H9 (cell line): ENCODE results near the gene RINL. TPM values are rescaled to one million over a fixed set of nuclear protein-coding genes. Genes with fewer than 3 reads are reported as not detected.

Source experiments
- DNase-seq: peaks from one replicate; pipeline ENCODE4 v3.0.0-alpha.2; 2017
- H2AFZ ChIP-seq: one replicate; pipeline ENCODE4 v1.6.1; 2013; ENCODE audit warnings: mild to moderate bottlenecking, low read length, control low read depth, moderate library complexity
- H2AK5ac ChIP-seq: 2 replicates; pipeline ENCODE4 v1.6.1; 2013; ENCODE audit warnings: low read length, control low read depth, mixed read lengths; ENCODE audit not compliant: insufficient read length
- H2BK120ac ChIP-seq: one replicate; pipeline ENCODE4 v1.6.1; 2013; ENCODE audit warnings: low read depth, mild to moderate bottlenecking, low read length, control low read depth, inconsistent platforms; ENCODE audit not compliant: poor library complexity, severe bottlenecking
- H2BK12ac ChIP-seq: 2 replicates; pipeline ENCODE4 v1.6.1; 2013; ENCODE audit warnings: low read length, control low read depth, mixed read lengths, low read depth; ENCODE audit not compliant: insufficient read length
- H2BK15ac ChIP-seq: 2 replicates; pipeline ENCODE4 v1.6.1; 2013; ENCODE audit warnings: low read depth, low read length, control low read depth
- H2BK20ac ChIP-seq: one replicate; pipeline ENCODE4 v1.6.1; 2013; ENCODE audit warnings: low read depth, mild to moderate bottlenecking, low read length, control low read depth, inconsistent platforms; ENCODE audit not compliant: poor library complexity, severe bottlenecking
- H2BK5ac ChIP-seq: 2 replicates; pipeline ENCODE4 v1.6.1; 2013; ENCODE audit warnings: low read length, control low read depth, mixed read lengths; ENCODE audit not compliant: insufficient read length
- H3K14ac ChIP-seq: 2 replicates; pipeline ENCODE4 v1.6.1; 2013; ENCODE audit warnings: low read length, control low read depth; ENCODE audit not compliant: insufficient read depth
- H3K18ac ChIP-seq: 2 replicates; pipeline ENCODE4 v1.6.1; 2013; ENCODE audit warnings: low read depth, mild to moderate bottlenecking, mixed read lengths, low read length, control low read depth; ENCODE audit not compliant: insufficient read length
- H3K23ac ChIP-seq: 2 replicates; pipeline ENCODE4 v1.6.1; 2013; ENCODE audit warnings: low read length, control low read depth, mixed read lengths, low read depth; ENCODE audit not compliant: insufficient read length
- H3K23me2 ChIP-seq: 2 replicates; pipeline ENCODE4 v1.6.1; 2013; ENCODE audit warnings: low read depth, mild to moderate bottlenecking, mixed read lengths, low read length, control low read depth; ENCODE audit not compliant: insufficient read length, poor library complexity, severe bottlenecking
- H3K27ac ChIP-seq: 2 replicates; pipeline ENCODE4 v1.5.1; 2013; ENCODE audit warnings: low read length, control low read depth, mixed read lengths, low read depth; ENCODE audit not compliant: insufficient read length
- H3K27me3 ChIP-seq: 2 replicates; pipeline ENCODE4 v1.6.1; 2013; ENCODE audit warnings: low read length, control low read depth, inconsistent platforms; ENCODE audit not compliant: insufficient read depth
- H3K4ac ChIP-seq: 2 replicates; pipeline ENCODE4 v1.6.1; 2013; ENCODE audit warnings: low read depth, mild to moderate bottlenecking, control low read depth, inconsistent platforms, low read length, moderate library complexity
- H3K4me1 ChIP-seq: 2 replicates; pipeline ENCODE4 v1.6.1; 2013; ENCODE audit warnings: low read length, control low read depth, inconsistent platforms; ENCODE audit not compliant: insufficient read depth
- H3K4me2 ChIP-seq: 2 replicates; pipeline ENCODE4 v1.6.1; 2013; ENCODE audit warnings: low read length, control low read depth, mixed read lengths; ENCODE audit not compliant: insufficient read length, insufficient read depth
- H3K56ac ChIP-seq: 2 replicates; pipeline ENCODE4 v1.6.1; 2013; ENCODE audit warnings: low read depth, mild to moderate bottlenecking, mixed read lengths, low read length, control low read depth; ENCODE audit not compliant: insufficient read length
- H3K79me1 ChIP-seq: 2 replicates; pipeline ENCODE4 v1.6.1; 2013; ENCODE audit warnings: low read depth, mild to moderate bottlenecking, moderate library complexity, low read length, control low read depth, inconsistent platforms; ENCODE audit not compliant: insufficient read depth, poor library complexity, severe bottlenecking
- H3K79me2 ChIP-seq: 2 replicates; pipeline ENCODE4 v1.6.1; 2013; ENCODE audit warnings: low read length, control low read depth, inconsistent platforms; ENCODE audit not compliant: insufficient read depth
- H3K9ac ChIP-seq: 2 replicates; pipeline ENCODE4 v1.6.1; 2013; ENCODE audit warnings: low read length, control low read depth, mixed read lengths; ENCODE audit not compliant: insufficient read length; ENCODE audit errors: extremely low read depth
- H3K9me3 ChIP-seq: one replicate; pipeline ENCODE4 v1.6.1; 2013; ENCODE audit warnings: low read depth, low read length, inconsistent platforms; ENCODE audit not compliant: control insufficient read depth
- H3T11ph ChIP-seq: one replicate; pipeline ENCODE4 v1.6.1; 2013; ENCODE audit warnings: mild to moderate bottlenecking, low read length, control low read depth, inconsistent platforms
- H4K20me1 ChIP-seq: one replicate; pipeline ENCODE4 v1.6.1; 2013; ENCODE audit not compliant: control insufficient read depth, insufficient read length, insufficient read depth
- H4K5ac ChIP-seq: 2 replicates; pipeline ENCODE4 v1.6.1; 2013; ENCODE audit warnings: low read depth, mild to moderate bottlenecking, mixed read lengths, low read length, control low read depth; ENCODE audit not compliant: insufficient read length
- H4K8ac ChIP-seq: replicated peaks from 2 replicates; pipeline ENCODE4 v1.6.1; 2013; ENCODE audit warnings: low read length, control low read depth, mixed read lengths, low read depth; ENCODE audit not compliant: insufficient read length
- H4K91ac ChIP-seq: 2 replicates; pipeline ENCODE4 v1.6.1; 2013; ENCODE audit warnings: low read depth, mild to moderate bottlenecking, moderate library complexity, mixed read lengths, low read length, control low read depth; ENCODE audit not compliant: insufficient read length
- H3K27ac Mint-ChIP-seq, 3 experiments: 2 replicates in 2 of 3; 3 replicates in 1 of 3; pipeline ENCODE4 v1.8.0; 2020 to 2021; ENCODE audit warnings: mixed read lengths in 3 of 3, mild to moderate bottlenecking in 1 of 3, moderate library complexity in 1 of 3
- H3K27me3 Mint-ChIP-seq: 2 replicates; pipeline ENCODE4 v1.8.0; 2021; ENCODE audit warnings: low read depth, mild to moderate bottlenecking, moderate library complexity, mixed read lengths
- H3K36me3 Mint-ChIP-seq, 3 experiments: 2 replicates in 2 of 3; 3 replicates in 1 of 3; pipeline ENCODE4 v1.8.0; 2020 to 2021; ENCODE audit warnings: low read depth in 3 of 3, mixed read lengths in 3 of 3; ENCODE audit not compliant: insufficient read depth in 1 of 3
- H3K4me1 Mint-ChIP-seq, 2 experiments: 2 replicates each; pipeline ENCODE4 v1.8.0; 2020; ENCODE audit warnings: mixed read lengths in 2 of 2
- H3K4me3 Mint-ChIP-seq, 2 experiments: 2 replicates in 1 of 2; 3 replicates in 1 of 2; pipeline ENCODE4 v1.8.0; 2020 to 2021; ENCODE audit warnings: mild to moderate bottlenecking in 2 of 2, mixed read lengths in 2 of 2, moderate library complexity in 1 of 2
- H3K9me3 Mint-ChIP-seq, 2 experiments: 2 replicates in 1 of 2; 3 replicates in 1 of 2; pipeline ENCODE4 v1.8.0; 2020; ENCODE audit warnings: mild to moderate bottlenecking in 2 of 2, mixed read lengths in 2 of 2, moderate library complexity in 1 of 2
- WGBS: extraction: QIAGEN DNeasy Blood & Tissue Kit; methylation state at CpG from one replicate; pipeline ENCODE4 v1.1.7; 2013; ENCODE audit warnings: missing lambda C conversion rate, low lambda C conversion rate, mixed read lengths; ENCODE audit not compliant: insufficient read length; ENCODE audit errors: extremely low coverage; 5-methylcytosine and 5-hydroxymethylcytosine counted together
- total RNA-seq: library from RNA; stranded (reverse); gene quantifications from 2 replicates; pipeline ENCODE4 v1.2.1, GENCODE V29; 2021
- TF ChIP-seq, protein P1 (sequence below): fragments of 200-600 bp; sonication (generic); conservative IDR thresholded peaks from 3 replicates; pipeline ENCODE4 v1.8.0; 2021; ENCODE audit warnings: antibody characterized with exemption, mild to moderate bottlenecking

Gene RINL
- total RNA-seq, 1 experiment from 2014 or later: 6.4 TPM

DNA sequence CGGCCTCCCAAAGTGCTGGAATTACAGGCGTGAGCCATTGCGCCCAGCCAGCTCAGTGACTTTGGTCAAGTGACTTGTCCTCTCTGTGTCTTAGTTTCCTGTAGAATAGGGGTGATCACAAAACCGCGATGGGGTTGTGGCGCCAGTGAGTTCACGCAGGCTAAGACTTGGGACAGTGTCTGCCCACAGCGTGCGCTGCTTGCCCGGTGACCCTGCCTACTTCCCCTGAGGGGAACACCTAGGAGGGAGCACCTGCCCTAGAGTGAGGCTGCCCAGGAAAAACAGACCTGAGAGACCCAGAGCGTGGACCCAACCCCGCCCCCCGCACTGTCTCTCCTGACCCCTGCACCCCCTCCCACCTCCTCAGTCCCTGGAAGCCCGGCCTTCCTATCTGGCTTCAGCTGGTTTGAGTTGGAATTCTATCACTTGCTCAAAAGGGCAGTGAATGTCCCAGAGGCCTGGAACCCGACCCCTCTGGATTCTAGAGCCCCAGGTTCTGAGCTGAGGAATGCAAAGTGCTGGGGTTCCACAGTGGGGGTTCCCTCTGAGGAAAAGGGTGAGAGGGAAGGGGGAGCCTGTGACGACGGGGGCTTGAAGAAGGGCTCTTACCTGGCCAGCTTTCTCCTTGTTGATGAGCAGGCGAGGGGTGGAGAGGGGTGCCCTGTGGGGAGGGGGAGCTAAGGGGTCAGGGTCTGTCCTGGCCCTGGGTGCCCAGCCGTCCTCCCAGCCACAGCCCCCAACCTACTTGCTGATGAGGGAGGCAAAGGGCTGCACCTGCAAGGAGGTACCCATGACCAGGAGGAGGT, 2.2 kb upstream of the RINL start:
- H3K23me2 ChIP-seq: no peaks in the 10 kb centered on the region
- H3K27ac ChIP-seq: no peak overlapping the region
- Mint-ChIP-seq H3K36me3 (no peaks in the 10 kb centered on the region; a peak in 1 of 7 replicates), H3K27me3 (no peaks in the 10 kb centered on the region), H3K9me3 (no peaks in the 10 kb centered on the region), H3K27ac (no peak overlapping the region), H3K4me3 (no peak overlapping the region), H3K4me1 (peaks cover 19 to 34% of the 10 kb centered on the region in 2 experiments)
- no peak overlapping the region for H3K23ac ChIP-seq
- DNase-seq: no peak
- H4K8ac ChIP-seq: no peak overlapping the region
- H3K9me3 ChIP-seq: no peaks in the 10 kb centered on the region
- H2BK12ac ChIP-seq: no peak overlapping the region
- no peak overlapping the region for H4K91ac ChIP-seq
- H3K27me3 ChIP-seq: peaks cover 2% of the 10 kb centered on the region; the same call in 1 of the 2 replicates
- H3K79me2 ChIP-seq: no peaks in the 10 kb centered on the region
- no peak overlapping the region for H3K4ac ChIP-seq
- no peak overlapping the region for H4K5ac ChIP-seq
- no peak overlapping the region for H3K56ac ChIP-seq
- H2BK20ac ChIP-seq: no peak overlapping the region
- H3K9ac ChIP-seq: no peak overlapping the region
- H3K79me1 ChIP-seq: no peaks in the 10 kb centered on the region
- no peak overlapping the region; the same call in 1 of the 2 replicates for H3K14ac ChIP-seq
- WGBS: no CpG with 5 or more reads among the region's 19 CpGs
- no peak overlapping the region for H2BK15ac ChIP-seq
- no peak overlapping the region for H3T11ph ChIP-seq
- peaks cover 3% of the 10 kb centered on the region; the same call in 1 of the 2 replicates for H3K4me1 ChIP-seq
- H3K18ac ChIP-seq: no peak overlapping the region
- H2AFZ ChIP-seq: no peak overlapping the region
- H3K4me2 ChIP-seq: no peak overlapping the region
- H4K20me1 ChIP-seq: no peaks in the 10 kb centered on the region
- H2AK5ac ChIP-seq: no peak overlapping the region
- H2BK120ac ChIP-seq: no peak overlapping the region
- TF ChIP-seq, protein P1, sequence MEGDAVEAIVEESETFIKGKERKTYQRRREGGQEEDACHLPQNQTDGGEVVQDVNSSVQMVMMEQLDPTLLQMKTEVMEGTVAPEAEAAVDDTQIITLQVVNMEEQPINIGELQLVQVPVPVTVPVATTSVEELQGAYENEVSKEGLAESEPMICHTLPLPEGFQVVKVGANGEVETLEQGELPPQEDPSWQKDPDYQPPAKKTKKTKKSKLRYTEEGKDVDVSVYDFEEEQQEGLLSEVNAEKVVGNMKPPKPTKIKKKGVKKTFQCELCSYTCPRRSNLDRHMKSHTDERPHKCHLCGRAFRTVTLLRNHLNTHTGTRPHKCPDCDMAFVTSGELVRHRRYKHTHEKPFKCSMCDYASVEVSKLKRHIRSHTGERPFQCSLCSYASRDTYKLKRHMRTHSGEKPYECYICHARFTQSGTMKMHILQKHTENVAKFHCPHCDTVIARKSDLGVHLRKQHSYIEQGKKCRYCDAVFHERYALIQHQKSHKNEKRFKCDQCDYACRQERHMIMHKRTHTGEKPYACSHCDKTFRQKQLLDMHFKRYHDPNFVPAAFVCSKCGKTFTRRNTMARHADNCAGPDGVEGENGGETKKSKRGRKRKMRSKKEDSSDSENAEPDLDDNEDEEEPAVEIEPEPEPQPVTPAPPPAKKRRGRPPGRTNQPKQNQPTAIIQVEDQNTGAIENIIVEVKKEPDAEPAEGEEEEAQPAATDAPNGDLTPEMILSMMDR: no peak
- H2BK5ac ChIP-seq: no peak overlapping the region
